KG1 (cell line): ENCODE data around the gene VAT1L.
A peak's percentile ranks its signal among the peaks of the same experiment; 100 is the strongest.
"Not testable (repeated sequence)": the region's sequence is repeated elsewhere in the genome, so short reads cannot be mapped to it uniquely, and the experiment has no call there.

ENCODE experiments used
- DNase-seq: peaks from one replicate; lab custom pipeline; 2025; lab: John Stamatoyannopoulos, UW

VAT1L gene

DNA sequence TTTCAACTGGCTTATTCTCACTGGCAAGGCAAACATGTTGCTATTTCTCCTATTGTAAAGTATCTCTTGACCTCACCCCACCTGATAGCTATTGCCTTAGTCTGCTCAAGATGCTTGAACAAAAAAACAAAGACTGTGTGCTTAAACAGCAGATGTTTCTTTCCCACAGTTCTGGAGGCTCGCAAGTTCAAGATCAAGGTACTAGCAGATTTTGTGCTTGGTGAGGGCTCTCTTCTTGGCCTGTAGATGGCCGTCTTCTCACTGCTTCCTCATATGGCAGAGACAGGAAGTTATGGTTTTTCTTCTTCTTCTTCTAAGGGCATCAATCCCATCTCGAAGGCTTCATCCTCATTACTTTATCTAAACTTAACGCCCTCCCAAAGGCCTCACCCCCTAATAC lies 124.3 kb downstream of the VAT1L start:
- DNase-seq: no peak

DNA sequence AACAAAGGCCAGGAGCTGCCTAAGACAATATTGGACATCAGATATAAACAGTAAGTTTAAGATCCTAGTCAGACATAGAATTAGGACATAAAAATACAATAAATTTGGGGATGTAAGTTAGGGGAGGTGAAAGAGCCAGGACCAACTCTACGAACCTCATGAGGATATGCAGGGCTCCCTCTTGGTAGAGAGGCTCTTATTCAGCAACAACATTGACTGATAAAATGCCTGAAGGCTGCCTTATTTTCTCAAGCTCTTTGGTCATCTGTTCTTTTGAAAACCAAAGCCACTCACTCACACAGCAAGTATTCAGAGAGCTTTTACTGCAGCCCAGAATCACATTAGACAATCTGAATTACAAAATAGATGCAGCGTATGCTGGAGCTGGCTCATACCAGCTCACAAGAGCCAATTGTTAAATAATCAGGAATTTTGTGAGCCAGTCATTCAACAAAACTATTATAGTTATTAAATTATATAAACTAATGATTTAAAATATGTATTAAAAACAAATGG lies 125.4 kb downstream of the VAT1L start:
- DNase-seq: no peak

DNA sequence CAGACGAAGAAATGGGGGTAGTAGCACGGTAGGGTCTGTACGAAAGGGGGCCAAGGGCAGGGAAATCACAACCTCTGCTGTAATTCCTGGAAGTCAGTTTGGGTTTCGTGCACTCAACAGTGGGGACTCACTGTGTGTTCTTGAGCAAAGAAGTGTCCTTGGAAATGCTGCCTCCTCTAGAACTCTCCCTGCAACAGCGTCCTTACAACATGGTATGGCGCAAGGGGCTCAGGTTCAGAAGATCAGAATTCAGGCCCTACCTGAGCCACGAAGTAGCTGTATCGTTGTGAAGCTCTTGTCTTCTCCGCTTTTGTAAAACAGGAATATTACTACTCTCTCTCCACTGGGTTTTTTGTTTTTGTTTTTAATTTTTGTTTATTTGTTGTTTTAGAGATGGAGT lies 127.7 kb downstream of the VAT1L start:
- DNase-seq: no peak

DNA sequence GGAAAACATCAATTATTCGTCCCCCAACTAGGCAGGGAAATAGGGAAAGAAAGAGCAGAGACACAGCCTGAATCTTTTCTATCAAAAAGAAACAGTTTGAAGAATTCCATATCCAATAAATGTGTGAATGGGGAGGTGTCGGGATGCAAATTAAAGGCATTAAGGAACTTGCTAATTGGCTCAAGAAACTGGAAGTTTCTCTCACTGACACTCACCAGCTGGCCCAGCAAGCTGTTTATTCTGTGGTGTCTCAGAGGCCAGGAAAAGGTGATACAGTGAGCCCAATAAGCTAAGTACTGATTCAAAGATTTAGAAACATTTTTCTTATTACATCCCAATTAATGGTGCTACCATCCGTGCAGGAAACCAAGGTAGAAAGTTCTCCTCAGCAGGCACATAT lies 129.6 kb downstream of the VAT1L start:
- no peak for DNase-seq

DNA sequence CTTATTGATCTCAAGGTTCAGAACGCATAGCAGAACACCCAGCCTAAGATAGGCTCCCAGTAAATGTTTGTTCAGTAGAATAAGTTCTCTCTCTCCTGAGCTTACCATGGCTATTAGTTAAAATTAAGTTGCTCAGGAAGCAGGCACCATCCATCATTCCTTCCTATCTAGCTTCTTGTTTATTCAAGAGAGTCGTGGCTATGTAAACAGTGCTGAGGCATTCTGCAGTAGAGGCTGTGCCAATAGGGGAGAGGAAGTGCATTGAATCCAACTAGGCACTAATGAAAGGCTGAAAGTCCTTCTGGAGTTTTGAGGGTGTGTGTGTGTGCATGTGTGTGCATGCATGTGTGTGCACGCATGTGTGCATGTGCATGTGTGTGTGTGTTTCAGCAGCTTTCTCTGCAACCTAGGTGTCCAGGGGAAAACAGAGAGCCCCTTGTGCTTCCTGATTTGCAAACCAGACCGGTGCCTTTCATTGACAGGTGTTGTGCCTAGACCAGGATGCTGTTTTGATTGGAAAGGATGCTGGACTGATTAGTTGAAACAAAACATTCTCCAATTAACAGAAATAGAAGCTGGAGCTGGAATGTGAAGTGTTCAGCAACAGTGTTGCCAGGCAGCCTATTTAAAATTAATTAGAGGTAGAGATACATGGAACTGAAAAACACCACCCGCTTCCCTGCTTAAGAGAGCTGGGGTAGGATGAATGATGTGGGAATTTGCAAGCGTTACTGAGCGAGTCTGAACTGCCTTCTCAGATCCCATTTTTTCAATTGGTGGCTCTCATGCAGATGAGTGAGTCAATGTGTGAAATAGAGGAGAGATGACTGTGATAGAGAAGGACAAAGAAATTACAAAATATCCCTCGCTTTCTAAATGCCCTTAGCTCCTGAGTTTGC lies 130.7 kb downstream of the VAT1L start:
- DNase-seq: no peak

DNA sequence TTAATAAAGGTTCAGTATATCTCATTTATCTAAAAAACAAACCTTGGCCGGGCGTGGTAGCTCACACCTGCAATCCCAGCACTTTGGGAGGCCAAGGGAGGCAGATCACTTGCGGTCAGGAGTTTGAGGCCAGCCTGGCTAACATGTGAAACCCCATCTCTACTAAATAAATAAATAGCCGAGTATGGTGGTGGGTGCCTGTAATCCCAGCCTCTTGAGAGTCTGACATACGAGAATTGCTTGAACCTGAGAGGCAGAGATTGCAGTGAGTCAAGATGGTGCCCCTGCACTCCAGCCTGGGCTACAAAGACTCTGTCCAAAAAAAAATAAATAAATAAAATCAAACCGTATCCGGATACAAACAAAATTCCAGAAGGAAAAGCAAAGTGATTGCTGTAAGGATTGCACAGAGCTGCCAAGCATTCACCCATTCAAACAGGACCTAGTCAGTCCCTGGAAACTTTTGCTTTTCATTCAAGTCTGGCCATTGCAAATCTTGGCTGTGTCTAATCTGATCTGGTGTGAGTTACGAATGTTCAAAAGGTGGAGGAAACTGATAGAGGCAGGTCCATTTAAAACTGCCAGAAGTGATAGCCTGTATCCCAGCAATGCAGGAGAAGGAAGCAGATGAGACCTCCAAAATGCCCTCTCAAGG lies 131.5 kb downstream of the VAT1L start:
- DNase-seq: no peak

DNA sequence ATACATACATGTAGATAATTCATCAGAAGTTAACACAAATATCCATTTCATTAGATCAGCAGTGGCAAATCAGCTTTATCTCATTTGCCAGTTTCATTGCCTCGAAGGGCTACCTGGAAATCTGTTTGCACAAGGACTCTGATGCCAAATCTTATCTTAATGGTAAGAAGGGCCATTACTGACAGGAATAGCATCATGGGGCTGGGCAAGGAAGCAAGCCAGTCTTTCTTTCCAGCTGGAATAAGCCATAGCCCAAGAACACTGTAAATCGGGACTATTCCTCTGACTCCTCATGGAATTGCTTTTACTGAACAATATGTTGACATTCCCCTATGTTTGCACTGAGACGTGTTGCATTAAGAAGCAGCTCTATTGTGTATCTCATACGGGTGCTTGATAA lies 132.6 kb downstream of the VAT1L start:
- DNase-seq: no peak

DNA sequence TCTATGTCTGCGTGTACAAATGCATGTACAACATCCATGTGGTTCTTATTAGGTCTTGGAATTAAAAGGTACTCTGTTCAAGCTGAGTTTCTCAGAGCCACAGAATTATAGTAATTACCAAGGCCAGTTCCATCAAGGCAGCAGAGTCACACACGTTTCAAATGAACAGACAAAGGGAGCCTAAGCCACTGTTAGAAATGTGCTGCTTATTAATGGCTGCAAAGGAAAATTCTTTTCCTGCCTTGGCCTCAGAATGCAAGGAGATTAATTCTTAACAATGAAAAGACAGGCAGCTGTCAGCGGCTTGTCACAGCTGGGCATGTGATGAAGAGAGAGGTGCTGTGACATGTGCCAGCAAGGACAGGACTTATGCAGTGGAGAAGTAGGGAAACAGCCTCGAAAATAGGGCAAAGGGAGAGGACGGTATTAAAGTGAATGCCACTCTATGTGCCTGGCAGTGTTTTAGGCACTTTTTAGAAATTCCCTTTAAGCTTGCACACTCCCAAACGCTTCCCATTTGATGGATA lies 133.9 kb downstream of the VAT1L start:
- no peak for DNase-seq

DNA sequence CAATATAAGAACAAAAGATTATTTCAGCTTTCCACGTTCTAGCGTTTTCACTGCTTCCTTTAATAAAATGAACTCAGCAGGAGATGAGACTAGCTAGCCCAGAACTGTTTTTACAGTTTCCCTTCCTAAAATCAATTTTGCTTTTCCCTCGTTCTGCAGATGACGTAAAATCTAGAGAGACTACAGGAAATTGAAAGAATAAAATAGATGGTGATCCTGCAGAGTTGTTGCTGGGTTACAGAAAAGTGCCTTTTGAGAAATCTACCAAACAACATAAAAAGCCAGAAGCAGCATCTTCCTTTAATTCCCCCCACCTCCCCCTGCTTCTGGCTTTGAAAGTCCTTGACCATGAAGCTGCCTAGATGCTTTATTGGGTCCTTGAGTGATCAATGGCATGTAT lies 137.2 kb downstream of the VAT1L start:
- no peak for DNase-seq

DNA sequence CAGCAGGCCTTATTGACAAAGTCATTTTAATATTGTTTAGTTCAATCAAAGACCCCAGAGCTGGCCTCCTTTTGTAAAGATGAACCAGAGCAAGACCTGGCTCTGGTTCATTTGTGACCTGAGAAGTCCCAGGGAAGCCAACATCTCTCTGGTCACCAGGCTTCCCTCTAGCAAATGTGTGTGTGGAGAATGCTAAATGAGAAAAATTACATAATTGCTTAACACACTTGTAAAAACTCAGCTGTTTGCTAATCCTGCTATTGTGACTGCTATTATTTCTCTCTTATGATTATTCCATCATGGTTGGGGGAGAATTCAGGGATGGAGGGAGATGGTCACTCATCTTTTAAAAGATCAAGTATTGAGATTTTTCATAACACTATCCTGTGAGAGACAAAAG lies 139.7 kb downstream of the VAT1L start:
- no peak for DNase-seq

DNA sequence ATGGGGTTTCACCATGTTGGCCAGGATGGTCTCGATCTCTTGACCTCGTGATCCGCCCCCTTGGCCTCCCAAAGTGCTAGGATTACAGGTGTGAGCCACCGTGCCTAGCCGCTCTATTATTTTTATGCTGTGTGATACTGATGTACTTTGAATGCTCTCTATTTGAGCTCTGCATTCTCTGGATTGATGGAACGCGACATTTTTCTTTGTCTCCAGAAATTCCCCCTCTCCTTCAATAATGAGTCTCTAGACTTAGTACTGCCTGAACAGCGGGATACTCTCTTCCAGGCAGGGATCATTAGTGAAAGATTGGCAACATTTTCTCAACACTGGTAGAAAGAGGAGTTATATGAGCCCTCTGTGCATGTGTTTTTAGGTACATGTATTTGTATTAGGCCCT lies 140.6 kb downstream of the VAT1L start:
- DNase-seq: no peak

DNA sequence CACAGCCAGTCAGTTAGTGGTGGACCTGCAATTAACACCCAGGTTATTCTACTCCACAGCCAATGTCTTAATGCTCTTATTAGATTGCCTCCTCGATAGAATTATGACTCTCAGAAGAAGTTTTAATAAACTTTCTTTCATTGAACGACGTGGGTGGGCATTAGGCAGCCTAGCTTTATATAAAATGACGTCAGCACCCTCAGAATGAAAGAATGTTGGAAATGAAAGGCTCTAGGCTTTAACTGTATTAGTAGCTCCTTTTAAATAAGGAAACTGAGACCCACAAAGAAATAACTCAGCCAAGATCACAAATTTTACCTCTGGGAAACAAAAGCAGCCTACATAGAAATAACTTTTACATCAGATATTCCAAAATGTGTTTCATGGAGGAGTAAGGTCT lies 142.7 kb downstream of the VAT1L start:
- DNase-seq: no peak

DNA sequence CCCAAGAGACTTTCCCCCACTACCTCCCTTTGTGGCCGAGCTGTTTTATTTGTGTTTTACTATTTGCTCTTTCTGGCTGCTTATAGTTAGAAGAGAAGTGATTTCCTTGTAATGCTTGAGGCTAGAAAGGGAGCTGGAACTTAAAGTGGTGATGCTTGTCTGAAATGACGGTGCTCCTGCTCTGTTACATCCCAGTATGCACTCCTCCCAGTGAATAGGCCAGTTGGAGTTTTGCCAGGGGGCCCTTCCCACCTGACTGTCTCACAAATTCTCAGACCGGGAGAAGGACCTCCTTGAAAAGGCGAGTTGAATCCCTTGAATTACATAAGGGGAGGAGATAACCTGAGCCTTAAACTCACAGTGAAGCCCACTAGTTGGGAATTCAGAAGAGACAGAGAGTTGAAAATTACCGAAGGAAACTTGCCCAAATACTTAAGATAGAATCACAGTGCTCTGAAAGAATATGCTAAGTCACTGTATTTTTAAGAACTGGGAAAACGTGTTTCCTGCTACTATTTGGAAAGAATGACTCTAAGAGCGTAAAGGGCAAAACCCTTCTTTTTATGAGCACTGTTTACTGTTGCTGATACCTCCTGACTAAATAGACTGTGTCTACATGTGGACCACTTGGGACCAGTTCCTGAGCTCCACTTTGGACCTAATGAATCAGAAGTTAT lies 149.2 kb downstream of the VAT1L start:
- DNase-seq: no peak

DNA sequence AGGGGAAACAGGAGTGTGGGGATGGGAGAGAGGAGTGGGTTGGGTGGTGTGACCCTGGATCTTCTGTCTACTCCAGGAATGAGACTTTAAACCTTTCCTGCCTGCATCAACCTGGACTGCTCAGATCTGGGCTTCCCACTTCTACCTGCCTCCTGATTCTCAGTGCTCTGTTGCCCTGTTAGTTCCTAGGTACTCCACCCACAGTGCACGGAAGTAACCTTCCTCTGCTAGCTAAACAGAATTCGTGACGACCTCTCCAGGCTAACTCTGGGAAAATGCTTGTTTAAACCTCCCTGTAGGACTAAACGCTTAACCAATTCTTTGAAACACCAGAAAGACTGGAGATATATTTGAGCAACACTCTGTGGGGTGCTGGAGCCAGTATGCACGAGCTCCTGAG lies 150.5 kb downstream of the VAT1L start:
- no peak for DNase-seq

DNA sequence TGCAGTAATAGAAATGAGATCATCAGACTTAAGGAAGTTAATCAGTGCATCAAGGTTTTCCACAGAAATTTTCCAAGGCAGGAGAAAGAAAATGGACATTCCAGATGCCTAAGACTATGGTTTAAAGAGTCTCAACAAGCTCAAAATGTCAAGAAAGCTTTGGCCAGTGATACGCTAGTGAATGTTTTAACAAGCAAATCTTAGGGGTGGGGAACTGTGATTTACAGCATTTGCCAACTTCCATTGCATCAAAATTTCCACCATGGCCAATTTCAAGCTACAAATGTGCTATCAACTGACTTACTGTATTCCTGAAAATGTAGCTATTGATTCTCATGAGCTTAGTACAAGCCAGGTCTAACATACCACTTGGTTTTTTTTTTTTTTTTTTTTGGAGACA lies 151.6 kb downstream of the VAT1L start:
- no peak for DNase-seq

DNA sequence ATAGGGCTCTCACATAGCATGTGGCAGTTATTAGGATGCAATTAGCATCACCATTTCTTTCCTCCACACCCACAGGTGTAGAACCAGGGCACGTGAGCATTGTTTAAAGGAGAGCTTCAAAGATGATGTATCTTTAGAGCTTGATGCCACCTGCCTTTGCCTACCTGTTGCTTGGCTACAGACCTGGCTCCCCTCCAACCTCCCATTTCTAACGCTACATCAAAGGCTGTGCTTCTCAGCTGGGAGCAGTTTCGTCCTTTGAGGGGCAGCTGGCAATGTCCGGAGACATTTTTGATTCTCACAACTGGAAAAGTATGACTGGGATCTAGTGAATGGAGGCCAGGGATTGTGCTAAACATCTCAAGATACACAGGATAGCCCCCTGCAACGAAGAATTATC lies 155.4 kb downstream of the VAT1L start:
- DNase-seq: no peak

DNA sequence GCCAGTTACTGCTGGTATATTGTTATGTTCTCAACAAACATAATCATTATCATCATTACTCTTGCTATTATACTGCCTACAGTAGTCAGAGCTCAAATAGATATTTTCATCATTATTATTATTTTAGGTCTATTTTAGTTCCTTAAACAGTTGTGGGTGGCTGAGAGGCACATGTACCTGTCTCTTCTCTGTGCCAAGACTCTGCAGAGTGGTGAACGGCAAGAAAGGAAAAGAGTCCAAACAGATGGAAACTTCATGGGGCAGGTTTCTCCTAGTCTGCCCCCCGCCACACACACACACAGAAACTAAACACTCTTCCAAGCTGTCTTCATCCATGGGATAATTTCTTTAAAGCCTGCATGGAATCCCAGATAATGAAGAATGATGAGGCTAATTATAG lies 156.3 kb downstream of the VAT1L start:
- DNase-seq: no peak

DNA sequence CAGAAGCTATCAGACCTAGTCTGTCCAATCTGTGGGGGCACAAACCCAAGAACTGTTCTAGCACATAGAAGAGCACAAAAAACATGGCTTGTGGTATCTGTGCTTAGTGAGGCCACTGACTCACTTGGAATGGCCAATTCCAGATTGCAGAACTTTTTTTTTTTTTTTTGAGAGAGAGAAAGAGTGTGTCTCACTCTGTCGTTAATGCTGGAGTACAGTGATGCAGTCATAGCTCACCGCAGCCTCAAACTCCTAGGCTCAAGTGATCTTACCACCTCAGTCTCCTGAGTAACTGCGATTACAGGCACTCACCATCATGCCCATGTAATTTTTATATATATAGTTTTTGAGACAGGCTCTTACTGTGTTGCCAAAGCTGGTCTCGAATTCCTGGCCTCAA lies 156.8 kb downstream of the VAT1L start:
- DNase-seq: no peak

DNA sequence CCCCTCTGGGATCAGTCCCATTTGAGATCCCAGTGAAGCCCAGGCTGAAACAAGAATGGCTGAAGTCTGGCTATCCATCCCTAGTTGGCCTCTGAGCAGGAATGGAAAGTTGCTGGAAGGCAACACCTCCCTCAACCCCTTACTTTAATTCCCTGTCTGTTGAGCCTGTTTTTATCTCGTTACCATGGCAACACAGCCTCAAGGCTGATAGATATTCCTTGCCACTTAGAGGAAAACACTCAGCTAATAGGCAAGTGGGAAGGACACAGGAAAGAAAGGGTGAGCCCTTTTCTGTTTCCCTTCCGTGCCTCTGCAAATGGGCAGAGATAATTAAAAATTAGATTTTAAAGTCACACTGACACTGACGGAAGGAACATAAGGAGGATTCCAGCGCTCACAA lies 158.5 kb downstream of the VAT1L start:
- DNase-seq: no peak

DNA sequence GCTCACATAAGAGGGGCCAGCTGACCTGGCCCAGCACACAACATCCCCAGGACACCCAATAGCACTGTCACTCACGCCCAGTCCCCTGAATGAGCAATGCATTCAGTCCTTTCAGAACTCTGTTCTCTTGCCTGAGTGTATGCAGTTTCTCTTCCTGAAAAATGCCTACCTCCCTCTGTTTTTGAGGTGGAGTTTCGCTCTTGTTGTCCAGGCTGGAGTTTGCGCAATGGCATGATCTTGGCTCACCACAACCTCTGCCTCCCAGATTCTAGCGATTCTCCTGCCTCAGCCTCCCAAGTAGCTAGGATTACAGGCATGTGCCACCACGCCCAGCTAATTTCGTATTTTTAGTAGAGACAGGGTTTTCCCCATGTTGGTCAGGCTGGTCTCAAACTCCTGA lies 159.2 kb downstream of the VAT1L start:
- DNase-seq: not testable (repeated sequence)

DNA sequence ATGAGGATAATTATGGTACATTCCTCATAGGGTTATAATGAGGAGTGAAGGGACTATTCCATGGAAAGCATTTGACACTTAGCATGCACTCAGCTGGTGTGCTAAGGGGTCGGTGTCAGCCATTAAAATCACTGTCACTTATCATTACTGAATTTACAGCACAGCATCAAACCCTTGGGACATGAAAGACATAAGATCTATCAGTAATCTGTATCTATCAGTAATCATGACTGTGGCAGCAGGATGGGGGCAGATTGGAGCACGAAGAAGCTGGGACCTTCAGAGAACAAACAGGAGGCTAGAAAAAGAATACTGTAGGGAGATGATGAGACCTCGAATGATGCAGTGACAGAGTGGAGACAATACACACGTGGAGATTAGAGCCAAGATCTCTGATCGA lies 160.5 kb downstream of the VAT1L start:
- no peak for DNase-seq

DNA sequence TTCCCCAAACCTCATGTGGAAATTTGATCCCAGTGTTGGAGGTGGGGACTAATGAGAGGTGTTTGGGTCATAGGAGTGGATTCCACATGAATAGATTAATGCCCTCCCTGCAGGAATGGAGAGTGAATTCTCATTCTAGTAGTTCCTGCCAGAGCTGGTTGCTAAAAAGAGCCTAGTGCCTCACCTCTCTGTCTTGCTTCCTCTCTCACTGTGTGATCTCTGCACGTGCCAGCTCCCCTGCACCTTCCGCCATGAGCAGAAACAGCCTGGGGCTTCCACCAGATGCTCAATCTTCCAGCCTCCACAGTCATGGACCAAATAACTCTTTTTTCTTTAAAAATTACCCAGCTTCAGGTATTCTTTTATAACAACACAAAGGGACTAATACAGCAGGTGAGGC lies 161.1 kb downstream of the VAT1L start:
- no peak for DNase-seq

DNA sequence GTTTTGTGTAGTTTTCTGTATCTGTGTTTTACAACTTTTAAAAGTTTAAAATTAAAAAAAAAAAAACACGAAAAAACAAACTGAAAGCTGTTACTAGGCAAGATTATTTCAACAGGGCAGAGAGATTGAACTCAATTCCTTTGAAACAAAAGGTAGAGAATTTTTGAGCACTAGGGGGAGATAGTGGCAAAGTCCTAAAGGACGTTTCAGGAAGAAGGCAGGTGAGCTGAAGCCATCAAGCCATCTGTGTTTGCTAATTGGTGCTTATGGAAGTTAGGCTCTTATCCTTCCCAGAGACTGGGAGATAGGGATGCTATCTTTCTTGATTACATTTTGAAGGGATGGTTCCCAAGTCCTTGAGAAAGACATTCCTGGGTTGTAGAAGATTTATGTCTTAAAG lies 163.4 kb downstream of the VAT1L start:
- peak; percentile 1 for DNase-seq
